Activated B cell treated with CpG ODN at 0.5 μM for 24 hours (primary cell): ENCODE data around the gene PLCB4. TPM values are rescaled to one million over a fixed set of nuclear protein-coding genes. Genes with fewer than 3 reads are reported as not detected.

ENCODE experiments used
- ATAC-seq: fragments of 200-7000 bp; cut with Tn5 transposase; one replicate; pipeline ENCODE4 v1.10.0; 2021; ENCODE audit warnings: low read depth, mild to moderate bottlenecking, moderate library complexity
- CTCF ChIA-PET: fragments of 350-600 bp; sonication (Branson Sonifier 250); formaldehyde crosslinking; loops from one replicate; lab custom pipeline; 2021; ENCODE audit warnings: antibody characterized with exemption; lab: Charles Lee
- POLR2A ChIA-PET: fragments of 350-600 bp; sonication (Branson Sonifier 250); formaldehyde crosslinking; loops from one replicate; lab custom pipeline; 2021; ENCODE audit warnings: antibody characterized with exemption; lab: Charles Lee
- DNase-seq: peaks from one replicate; pipeline ENCODE4 v3.0.0; 2022
- H3K27ac Mint-ChIP-seq: one replicate; pipeline ENCODE4 v1.8.0; 2020; ENCODE audit warnings: mixed read lengths
- H3K27me3 Mint-ChIP-seq: one replicate; pipeline ENCODE4 v1.8.0; 2021; ENCODE audit warnings: mixed read lengths
- H3K36me3 Mint-ChIP-seq: one replicate; pipeline ENCODE4 v1.8.0; 2021; ENCODE audit warnings: low read depth, mixed read lengths
- H3K4me1 Mint-ChIP-seq: one replicate; pipeline ENCODE4 v1.8.0; 2021; ENCODE audit warnings: mixed read lengths
- H3K4me3 Mint-ChIP-seq: one replicate; pipeline ENCODE4 v1.8.0; 2020; ENCODE audit warnings: mild to moderate bottlenecking, mixed read lengths
- H3K9me3 Mint-ChIP-seq: one replicate; pipeline ENCODE4 v1.8.0; 2020; ENCODE audit warnings: mixed read lengths
- CTCF ChIP-seq: fragments of 200-600 bp; IDR thresholded peaks from one replicate; pipeline ENCODE4 v1.8.0; 2022; ENCODE audit warnings: antibody characterized with exemption, mild to moderate bottlenecking
- intact Hi-C: fragments of 100-400 bp; cut with micrococcal nuclease; formaldehyde crosslinking; loops from one replicate; pipeline ENCODE4 v1.15.1; 2024
- total RNA-seq: library from RNA; stranded (reverse); gene quantifications from 2 replicates; pipeline ENCODE4 v1.2.3, GENCODE V29; 2022

PLCB4 gene
- total RNA-seq, 1 donor from 2014 or later, result not detected

DNA sequence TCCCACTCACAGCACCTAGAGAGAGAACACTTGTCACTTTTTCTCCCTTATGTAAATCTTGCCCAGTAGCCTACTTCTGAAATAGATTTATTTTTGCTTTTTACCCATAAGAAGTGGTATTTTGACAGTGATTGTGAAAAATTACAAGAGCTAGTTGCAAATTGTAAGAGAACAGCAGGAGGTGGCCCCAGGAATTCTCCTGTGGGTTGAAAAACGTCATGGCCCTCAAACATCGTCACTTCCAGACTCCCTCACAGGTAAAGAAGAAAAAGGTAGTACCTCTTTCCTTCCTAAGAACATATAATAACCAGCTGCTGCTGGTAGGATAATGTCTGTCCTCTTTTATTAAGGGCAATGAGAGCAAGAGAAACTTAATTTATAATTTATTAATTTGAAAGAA is 376.0 kb downstream of the PLCB4 start:
- intact Hi-C loops, result no loop called here
- DNase-seq, result no peak
- no peaks in the 10 kb centered on the region for H3K36me3 Mint-ChIP-seq
- no peaks in the 10 kb centered on the region for H3K27me3 Mint-ChIP-seq
- POLR2A ChIA-PET, result no interaction called here
- CTCF ChIA-PET, result no interaction called here
- no peak overlapping the region for H3K4me3 Mint-ChIP-seq
- H3K4me1 Mint-ChIP-seq, result no peaks in the 10 kb centered on the region
- no peak for ATAC-seq
- TF ChIP-seq CTCF, result no peak
- no peaks in the 10 kb centered on the region for H3K9me3 Mint-ChIP-seq
- H3K27ac Mint-ChIP-seq, result no peak overlapping the region

- intact Hi-C loops, result no loop called here
- Mint-ChIP-seq H3K9me3 (no peaks in the 10 kb centered on the region), H3K4me3 (no peak overlapping the region), H3K4me1 (no peaks in the 10 kb centered on the region), H3K27me3 (no peaks in the 10 kb centered on the region), H3K27ac (no peak overlapping the region), H3K36me3 (no peaks in the 10 kb centered on the region)
- no peak for TF ChIP-seq CTCF
- POLR2A ChIA-PET, result no interaction called here
- DNase-seq (no peak), ATAC-seq (no peak)
- CTCF ChIA-PET, result interaction anchor here (1.3 kb wide), 1 partner anchor 13 kb away, joined by 4 read pairs; no protein-coding TSS in a partner anchor
Observed at GRCh38 chr20:9447182-9447581, 378.3 kb downstream of the PLCB4 start.

- Mint-ChIP-seq H3K27me3 (peaks cover under 1% of the 10 kb centered on the region), H3K4me1 (peaks cover 2% of the 10 kb centered on the region), H3K4me3 (no peak overlapping the region), H3K27ac (no peak overlapping the region), H3K9me3 (no peaks in the 10 kb centered on the region), H3K36me3 (no peaks in the 10 kb centered on the region)
- TF ChIP-seq CTCF, result no peak
- DNase-seq (no peak), ATAC-seq (no peak)
- ChIA-PET CTCF (no interaction called here), POLR2A (no interaction called here)
- intact Hi-C loops, result no loop called here
Observed at GRCh38 chr20:9453201-9453600, 384.3 kb downstream of the PLCB4 start.

GRCh38 chr20:9454791-9455190 is 385.9 kb downstream of the PLCB4 start:
- no peaks in the 10 kb centered on the region for H3K36me3 Mint-ChIP-seq
- ChIA-PET CTCF (no interaction called here), POLR2A (no interaction called here)
- no peak overlapping the region for H3K27ac Mint-ChIP-seq
- ATAC-seq (no peak), DNase-seq (no peak)
- H3K9me3 Mint-ChIP-seq, result no peaks in the 10 kb centered on the region
- intact Hi-C loops, result no loop called here
- H3K27me3 Mint-ChIP-seq, result peaks cover 3% of the 10 kb centered on the region
- no peak for TF ChIP-seq CTCF
- peaks cover 2% of the 10 kb centered on the region for H3K4me1 Mint-ChIP-seq
- no peak overlapping the region for H3K4me3 Mint-ChIP-seq

DNA sequence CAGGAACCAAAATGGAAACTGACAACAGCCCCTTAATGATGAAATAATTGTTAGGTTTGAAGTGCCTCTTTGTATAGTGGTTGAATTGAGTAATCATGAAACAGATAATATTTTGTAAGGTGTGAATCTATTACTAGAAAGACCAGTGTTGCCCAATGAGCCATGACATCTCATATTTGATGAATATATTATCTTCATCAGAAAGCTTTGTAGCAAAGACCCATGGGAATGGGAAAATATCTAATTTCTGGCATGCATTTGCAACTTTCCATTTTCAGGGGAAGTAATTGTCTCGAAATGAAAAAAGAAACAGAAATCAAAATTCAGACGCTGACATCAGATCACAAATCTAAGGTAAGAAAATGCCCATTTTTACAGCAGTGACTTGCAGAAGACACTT is 388.2 kb downstream of the PLCB4 start:
- no peaks in the 10 kb centered on the region for H3K9me3 Mint-ChIP-seq

More for the DNA sequence above, 388.2 kb downstream of the PLCB4 start:
- H3K4me1 Mint-ChIP-seq, result peaks cover 2% of the 10 kb centered on the region
- ChIA-PET CTCF (no interaction called here), POLR2A (no interaction called here)
- no peak overlapping the region for H3K27ac Mint-ChIP-seq
- H3K27me3 Mint-ChIP-seq, result peaks cover 3% of the 10 kb centered on the region
- intact Hi-C loops, result no loop called here
- no peak for TF ChIP-seq CTCF
- ATAC-seq (no peak), DNase-seq (no peak)
- no peaks in the 10 kb centered on the region for H3K36me3 Mint-ChIP-seq
- H3K4me3 Mint-ChIP-seq, result no peak overlapping the region
